HEK293 (cell line): ENCODE results near the gene LY9.

Experiments used
- CTCF ChIA-PET: fragments of 350-600 bp; formaldehyde crosslinking; extraction: SDS; loops from one replicate; lab custom pipeline; 2021; ENCODE audit warnings: antibody characterized with exemption; lab: Yijun Ruan, JAX
- POLR2A ChIA-PET: fragments of 300-600 bp; formaldehyde crosslinking; extraction: SDS; loops from one replicate; lab custom pipeline; 2020; ENCODE audit warnings: antibody characterized with exemption, inconsistent platforms; lab: Yijun Ruan, JAX
- H3K27ac ChIP-seq: fragments of 200-500 bp; sonication (Bioruptor generic); 2 replicates; pipeline ENCODE4 v1.5.1; 2014; ENCODE audit warnings: low read depth, low read length, control low read depth, inconsistent platforms; ENCODE audit errors: extremely low read depth
- H3K36me3 ChIP-seq, 2 experiments: fragments of 200-500 bp in 1 of 2; sonication (Bioruptor generic) in 1 of 2; 1 replicate in 1 of 2; 2 replicates in 1 of 2; pipeline ENCODE4 v1.5.1; 2014 to 2017; ENCODE audit warnings: inconsistent platforms in 2 of 2, low read length in 2 of 2; ENCODE audit not compliant: control insufficient read depth in 2 of 2, insufficient read depth in 1 of 2
- H3K4me1 ChIP-seq: fragments of 200-500 bp; sonication (Bioruptor generic); 2 replicates; pipeline ENCODE4 v1.5.1; 2014; ENCODE audit warnings: mild to moderate bottlenecking, low read length, inconsistent platforms; ENCODE audit not compliant: control insufficient read depth, insufficient read depth
- H3K4me3 ChIP-seq: 2 replicates; pipeline ENCODE4 v1.5.1; 2011; ENCODE audit warnings: low read depth, mild to moderate bottlenecking, control low read depth, low read length, moderate library complexity
- H3K9me3 ChIP-seq: fragments of 200-500 bp; sonication (Bioruptor generic); 2 replicates; pipeline ENCODE4 v1.5.1; 2014; ENCODE audit warnings: low read depth, low read length, inconsistent platforms; ENCODE audit not compliant: control insufficient read depth, insufficient read depth
- BCL11B ChIP-seq: fragments of 450-650 bp; formaldehyde crosslinking; IDR thresholded peaks from 2 replicates; pipeline ENCODE4 v1.5.1; 2016; ENCODE audit warnings: low read depth, missing biosample characterization, missing genetic modification characterization
- FEZF1 ChIP-seq: fragments of 450-650 bp; formaldehyde crosslinking; IDR thresholded peaks from 2 replicates; pipeline ENCODE4 v1.5.1; 2016; ENCODE audit warnings: missing biosample characterization, missing genetic modification characterization
- HOXC10 ChIP-seq: sonication (generic); formaldehyde crosslinking; IDR thresholded peaks from 2 replicates; pipeline ENCODE4 v1.8.1; 2023; ENCODE audit warnings: mild to moderate bottlenecking, missing genetic modification reagents
- SALL2 ChIP-seq: fragments of 450-650 bp; formaldehyde crosslinking; IDR thresholded peaks from 2 replicates; pipeline ENCODE4 v1.5.0; 2017; ENCODE audit warnings: missing biosample characterization, mild to moderate bottlenecking, missing genetic modification characterization, borderline replicate concordance
- SCRT2 ChIP-seq: fragments of 450-650 bp; formaldehyde crosslinking; IDR thresholded peaks from 2 replicates; pipeline ENCODE4 v1.5.1; 2016; ENCODE audit warnings: missing biosample characterization, missing genetic modification characterization
- YY1 ChIP-seq: fragments of 450-650 bp; formaldehyde crosslinking; IDR thresholded peaks from 2 replicates; pipeline ENCODE4 v1.5.1; 2018; ENCODE audit warnings: missing biosample characterization, missing genetic modification characterization
- YY2 ChIP-seq: fragments of 450-650 bp; formaldehyde crosslinking; IDR thresholded peaks from 2 replicates; pipeline ENCODE4 v1.5.1; 2016; ENCODE audit warnings: missing biosample characterization, missing genetic modification characterization
- ZEB2 ChIP-seq: fragments of 450-650 bp; formaldehyde crosslinking; IDR thresholded peaks from 2 replicates; pipeline ENCODE4 v1.5.1; 2016; ENCODE audit warnings: missing biosample characterization, missing genetic modification characterization
- ZFP37 ChIP-seq: fragments of 450-650 bp; formaldehyde crosslinking; IDR thresholded peaks from 2 replicates; pipeline ENCODE4 v1.5.1; 2016; ENCODE audit warnings: missing biosample characterization, missing genetic modification characterization
- ZNF239 ChIP-seq: fragments of 450-650 bp; formaldehyde crosslinking; IDR thresholded peaks from 2 replicates; pipeline ENCODE4 v1.5.1; 2016; ENCODE audit warnings: missing biosample characterization, missing genetic modification characterization
- ZNF558 ChIP-seq: fragments of 450-650 bp; formaldehyde crosslinking; IDR thresholded peaks from 2 replicates; pipeline ENCODE4 v1.5.1; 2016; ENCODE audit warnings: missing biosample characterization, missing genetic modification characterization
- ZNF560 ChIP-seq: fragments of 450-650 bp; formaldehyde crosslinking; IDR thresholded peaks from 2 replicates; pipeline ENCODE4 v1.5.1; 2017; ENCODE audit warnings: missing biosample characterization, missing genetic modification characterization, borderline replicate concordance
- ZNF561 ChIP-seq: fragments of 450-650 bp; IDR thresholded peaks from 2 replicates; pipeline ENCODE4 v1.5.1; 2018; ENCODE audit warnings: missing biosample characterization, missing genetic modification characterization, borderline replicate concordance
- ZNF623 ChIP-seq: fragments of 450-650 bp; formaldehyde crosslinking; IDR thresholded peaks from 2 replicates; pipeline ENCODE4 v1.5.1; 2016; ENCODE audit warnings: missing biosample characterization, missing genetic modification characterization
- ZNF664 ChIP-seq: fragments of 450-650 bp; formaldehyde crosslinking; IDR thresholded peaks from 2 replicates; pipeline ENCODE4 v1.5.1; 2016; ENCODE audit warnings: missing biosample characterization, missing genetic modification characterization
- TF ChIP-seq, protein P1 (sequence below): fragments of 450-650 bp; formaldehyde crosslinking; IDR thresholded peaks from 2 replicates; pipeline ENCODE4 v1.5.1; 2016; ENCODE audit warnings: missing biosample characterization, missing genetic modification characterization
- TF ChIP-seq, protein P2 (sequence below): fragments of 450-650 bp; formaldehyde crosslinking; IDR thresholded peaks from 2 replicates; pipeline ENCODE4 v1.5.1; 2016; ENCODE audit warnings: missing biosample characterization, missing genetic modification characterization
- TF ChIP-seq, protein P3 (sequence below): fragments of 450-650 bp; formaldehyde crosslinking; IDR thresholded peaks from 2 replicates; pipeline ENCODE4 v1.5.1; 2017; ENCODE audit warnings: missing biosample characterization, missing genetic modification characterization
- TF ChIP-seq, protein P4 (sequence below): fragments of 450-650 bp; formaldehyde crosslinking; IDR thresholded peaks from 2 replicates; pipeline ENCODE4 v1.5.1; 2016; ENCODE audit warnings: missing biosample characterization, missing genetic modification characterization
- TF ChIP-seq, protein P5 (sequence below): IDR thresholded peaks from 2 replicates; pipeline ENCODE4 v1.6.1; 2011; ENCODE audit warnings: mild to moderate bottlenecking, low read depth, low read length, borderline replicate concordance
- TF ChIP-seq, protein P6 (sequence below): fragments of 450-650 bp; formaldehyde crosslinking; IDR thresholded peaks from 2 replicates; pipeline ENCODE4 v1.5.1; 2017; ENCODE audit warnings: missing biosample characterization, missing genetic modification characterization

LY9 gene

DNA sequence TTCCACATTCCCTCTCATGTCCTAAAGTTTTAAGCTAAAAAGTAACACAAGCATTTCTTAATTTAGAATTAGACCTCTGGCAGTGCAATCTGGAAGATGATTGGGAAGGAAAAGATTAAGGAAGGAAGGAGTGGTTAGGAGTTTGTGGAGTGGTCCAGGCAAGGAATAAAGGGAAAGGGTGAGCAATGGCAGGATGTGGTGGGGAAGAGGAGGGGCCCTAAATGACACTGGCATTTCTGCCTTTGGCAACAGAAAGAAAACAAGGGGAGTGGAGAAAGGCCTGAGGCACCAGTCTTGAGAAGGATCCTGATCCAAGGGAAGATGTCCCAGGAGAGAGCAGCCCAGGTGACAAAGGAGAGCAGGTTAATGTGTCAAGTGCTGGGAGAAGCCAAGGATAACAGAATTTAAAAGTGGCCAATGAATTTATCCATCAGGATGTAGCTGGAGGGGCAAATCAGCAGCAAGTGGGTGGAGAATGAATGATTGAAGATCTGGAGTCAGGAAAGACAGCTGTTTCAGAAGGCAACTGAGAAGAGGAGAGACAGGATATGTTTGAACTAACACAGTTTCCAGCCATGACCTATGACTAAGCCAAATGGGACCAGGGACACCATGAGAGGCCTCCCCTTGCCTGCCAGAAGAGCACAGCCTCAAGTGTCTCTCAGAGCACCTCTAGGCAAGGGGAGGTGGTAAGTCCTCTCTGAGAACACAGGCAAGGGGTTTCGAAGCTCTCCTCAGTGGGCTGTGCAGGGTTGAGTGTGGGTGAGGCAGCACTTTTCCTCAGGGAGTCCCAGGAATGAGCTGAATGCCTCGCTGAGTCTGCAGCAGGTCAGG, 20.9 kb upstream of the LY9 start:
- ChIA-PET CTCF (interaction anchor here (0.7 to 4.1 kb wide), 7 partner anchors 27 to 180 kb away, joined by 3 to 22 read pairs (median 4); partner anchors contain the start of gene ITLN2), POLR2A (no interaction called here)
- H3K9me3 ChIP-seq = no peaks in the 10 kb centered on the region
- H3K4me1 ChIP-seq = no peaks in the 10 kb centered on the region
- H3K4me3 ChIP-seq = no peak overlapping the region
- no peaks in the 10 kb centered on the region for H3K36me3 ChIP-seq
- no peak overlapping the region for H3K27ac ChIP-seq
- TF ChIP-seq ZNF560 (tag by site-specific recombination) (no peak), ZFP37 (tag by site-specific recombination) (no peak), ZNF561 (tag by site-specific recombination) (no peak), ZNF239 (no peak), SCRT2 (tag by site-specific recombination) (no peak)
- TF ChIP-seq, protein P1, sequence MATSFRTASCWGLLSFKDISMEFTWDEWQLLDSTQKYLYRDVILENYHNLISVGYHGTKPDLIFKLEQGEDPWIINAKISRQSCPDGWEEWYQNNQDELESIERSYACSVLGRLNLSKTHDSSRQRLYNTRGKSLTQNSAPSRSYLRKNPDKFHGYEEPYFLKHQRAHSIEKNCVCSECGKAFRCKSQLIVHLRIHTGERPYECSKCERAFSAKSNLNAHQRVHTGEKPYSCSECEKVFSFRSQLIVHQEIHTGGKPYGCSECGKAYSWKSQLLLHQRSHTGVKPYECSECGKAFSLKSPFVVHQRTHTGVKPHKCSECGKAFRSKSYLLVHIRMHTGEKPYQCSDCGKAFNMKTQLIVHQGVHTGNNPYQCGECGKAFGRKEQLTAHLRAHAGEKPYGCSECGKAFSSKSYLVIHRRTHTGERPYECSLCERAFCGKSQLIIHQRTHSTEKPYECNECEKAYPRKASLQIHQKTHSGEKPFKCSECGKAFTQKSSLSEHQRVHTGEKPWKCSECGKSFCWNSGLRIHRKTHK (tag by site-specific recombination) = no peak
- TF ChIP-seq, protein P2, sequence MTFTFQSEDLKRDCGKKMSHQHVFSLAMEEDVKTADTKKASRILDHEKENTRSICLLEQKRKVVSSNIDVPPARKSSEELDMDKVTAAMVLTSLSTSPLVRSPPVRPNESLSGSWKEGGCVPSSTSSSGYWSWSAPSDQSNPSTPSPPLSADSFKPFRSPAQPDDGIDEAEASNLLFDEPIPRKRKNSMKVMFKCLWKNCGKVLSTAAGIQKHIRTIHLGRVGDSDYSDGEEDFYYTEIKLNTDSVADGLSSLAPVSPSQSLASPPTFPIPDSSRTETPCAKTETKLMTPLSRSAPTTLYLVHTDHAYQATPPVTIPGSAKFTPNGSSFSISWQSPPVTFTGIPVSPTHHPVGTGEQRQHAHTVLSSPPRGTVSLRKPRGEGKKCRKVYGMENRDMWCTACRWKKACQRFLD = no peak

DNA sequence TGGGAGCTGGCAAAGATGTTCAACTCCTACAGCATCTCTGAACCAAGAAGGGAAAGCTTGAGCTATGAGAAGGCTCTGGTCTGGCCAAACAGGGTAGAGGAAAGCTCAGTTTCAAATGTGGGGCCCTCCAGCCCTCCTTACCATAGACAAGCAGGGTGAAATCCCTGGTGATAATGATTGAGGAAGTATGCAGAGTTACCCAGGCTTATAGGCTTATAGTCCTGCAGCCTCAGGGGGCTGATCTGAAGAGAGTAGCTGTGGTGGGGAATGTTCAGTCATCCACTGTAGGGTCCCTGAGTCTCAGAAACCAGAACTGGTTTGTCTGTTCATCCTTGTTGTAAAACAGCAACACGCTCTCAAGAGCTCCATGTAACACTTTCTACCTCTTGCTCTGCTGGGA, 19.8 kb upstream of the LY9 start:
- ChIA-PET POLR2A (no interaction called here), CTCF (interaction anchor here (0.6 to 4.1 kb wide), 10 partner anchors 7 to 179 kb away, joined by 3 to 22 read pairs (median 5); partner anchors contain the start of gene ITLN2)
- no peaks in the 10 kb centered on the region for H3K9me3 ChIP-seq
- no peaks in the 10 kb centered on the region for H3K36me3 ChIP-seq
- no peak for TF ChIP-seq BCL11B (tag by site-specific recombination)
- TF ChIP-seq HOXC10 = no peak
- TF ChIP-seq, protein P3, sequence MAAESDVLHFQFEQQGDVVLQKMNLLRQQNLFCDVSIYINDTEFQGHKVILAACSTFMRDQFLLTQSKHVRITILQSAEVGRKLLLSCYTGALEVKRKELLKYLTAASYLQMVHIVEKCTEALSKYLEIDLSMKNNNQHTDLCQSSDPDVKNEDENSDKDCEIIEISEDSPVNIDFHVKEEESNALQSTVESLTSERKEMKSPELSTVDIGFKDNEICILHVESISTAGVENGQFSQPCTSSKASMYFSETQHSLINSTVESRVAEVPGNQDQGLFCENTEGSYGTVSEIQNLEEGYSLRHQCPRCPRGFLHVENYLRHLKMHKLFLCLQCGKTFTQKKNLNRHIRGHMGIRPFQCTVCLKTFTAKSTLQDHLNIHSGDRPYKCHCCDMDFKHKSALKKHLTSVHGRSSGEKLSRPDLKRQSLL (tag by site-specific recombination) = no peak
- no peak for TF ChIP-seq ZEB2 (tag by site-specific recombination)
- no peak for TF ChIP-seq ZNF558 (tag by site-specific recombination)
- TF ChIP-seq ZNF664 (tag by site-specific recombination) = no peak
- no peak for TF ChIP-seq FEZF1
- TF ChIP-seq YY2 = no peak
- TF ChIP-seq ZNF623 (tag by site-specific recombination) = no peak
- TF ChIP-seq, protein P2 = no peak
- TF ChIP-seq, protein P4, sequence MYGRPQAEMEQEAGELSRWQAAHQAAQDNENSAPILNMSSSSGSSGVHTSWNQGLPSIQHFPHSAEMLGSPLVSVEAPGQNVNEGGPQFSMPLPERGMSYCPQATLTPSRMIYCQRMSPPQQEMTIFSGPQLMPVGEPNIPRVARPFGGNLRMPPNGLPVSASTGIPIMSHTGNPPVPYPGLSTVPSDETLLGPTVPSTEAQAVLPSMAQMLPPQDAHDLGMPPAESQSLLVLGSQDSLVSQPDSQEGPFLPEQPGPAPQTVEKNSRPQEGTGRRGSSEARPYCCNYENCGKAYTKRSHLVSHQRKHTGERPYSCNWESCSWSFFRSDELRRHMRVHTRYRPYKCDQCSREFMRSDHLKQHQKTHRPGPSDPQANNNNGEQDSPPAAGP (tag by site-specific recombination) = no peak
- TF ChIP-seq, protein P5, sequence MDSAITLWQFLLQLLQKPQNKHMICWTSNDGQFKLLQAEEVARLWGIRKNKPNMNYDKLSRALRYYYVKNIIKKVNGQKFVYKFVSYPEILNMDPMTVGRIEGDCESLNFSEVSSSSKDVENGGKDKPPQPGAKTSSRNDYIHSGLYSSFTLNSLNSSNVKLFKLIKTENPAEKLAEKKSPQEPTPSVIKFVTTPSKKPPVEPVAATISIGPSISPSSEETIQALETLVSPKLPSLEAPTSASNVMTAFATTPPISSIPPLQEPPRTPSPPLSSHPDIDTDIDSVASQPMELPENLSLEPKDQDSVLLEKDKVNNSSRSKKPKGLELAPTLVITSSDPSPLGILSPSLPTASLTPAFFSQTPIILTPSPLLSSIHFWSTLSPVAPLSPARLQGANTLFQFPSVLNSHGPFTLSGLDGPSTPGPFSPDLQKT = no peak
- TF ChIP-seq, protein P6, sequence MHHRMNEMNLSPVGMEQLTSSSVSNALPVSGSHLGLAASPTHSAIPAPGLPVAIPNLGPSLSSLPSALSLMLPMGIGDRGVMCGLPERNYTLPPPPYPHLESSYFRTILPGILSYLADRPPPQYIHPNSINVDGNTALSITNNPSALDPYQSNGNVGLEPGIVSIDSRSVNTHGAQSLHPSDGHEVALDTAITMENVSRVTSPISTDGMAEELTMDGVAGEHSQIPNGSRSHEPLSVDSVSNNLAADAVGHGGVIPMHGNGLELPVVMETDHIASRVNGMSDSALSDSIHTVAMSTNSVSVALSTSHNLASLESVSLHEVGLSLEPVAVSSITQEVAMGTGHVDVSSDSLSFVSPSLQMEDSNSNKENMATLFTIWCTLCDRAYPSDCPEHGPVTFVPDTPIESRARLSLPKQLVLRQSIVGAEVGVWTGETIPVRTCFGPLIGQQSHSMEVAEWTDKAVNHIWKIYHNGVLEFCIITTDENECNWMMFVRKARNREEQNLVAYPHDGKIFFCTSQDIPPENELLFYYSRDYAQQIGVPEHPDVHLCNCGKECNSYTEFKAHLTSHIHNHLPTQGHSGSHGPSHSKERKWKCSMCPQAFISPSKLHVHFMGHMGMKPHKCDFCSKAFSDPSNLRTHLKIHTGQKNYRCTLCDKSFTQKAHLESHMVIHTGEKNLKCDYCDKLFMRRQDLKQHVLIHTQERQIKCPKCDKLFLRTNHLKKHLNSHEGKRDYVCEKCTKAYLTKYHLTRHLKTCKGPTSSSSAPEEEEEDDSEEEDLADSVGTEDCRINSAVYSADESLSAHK (tag by site-specific recombination) = no peak
- TF ChIP-seq YY1 (tag by site-specific recombination) = no peak
- no peak for TF ChIP-seq SALL2 (tag by site-specific recombination)
- TF ChIP-seq, all 188 proteins: peak for 0
- Histone ChIP-seq H3K4me3 (no peak overlapping the region), H3K4me1 (no peaks in the 10 kb centered on the region), H3K27ac (no peak overlapping the region)
